Natural killer cell (primary cell): Measurements from ENCODE around the gene ASCL5. TPM values are rescaled to one million over a fixed set of nuclear protein-coding genes. Genes with fewer than 3 reads are reported as not detected.

Experiments used
- ATAC-seq, 3 donors: fragments of 150-1000 bp in 2 of 3; fragments of 200-7000 bp in 1 of 3; cut with Tn5 transposase; 1 replicate in 1 of 3; 2 replicates in 2 of 3; pipeline ENCODE4 v1.10.0; 2021; ENCODE audit warnings: mild to moderate bottlenecking in 2 of 3, moderate library complexity in 2 of 3
- DNase-seq, 2 donors: peaks; one replicate each; pipeline versions ENCODE4 v3.0.0 to v3.0.0-alpha.2; 2013 to 2021; ENCODE audit warnings: mixed read lengths in 1 of 2
- H3K27ac ChIP-seq: one replicate; pipeline ENCODE4 v1.5.1; 2013; ENCODE audit warnings: mild to moderate bottlenecking, low read length
- H3K27me3 ChIP-seq: one replicate; pipeline ENCODE4 v1.6.1; 2013; ENCODE audit warnings: low read length; ENCODE audit not compliant: control insufficient read depth, insufficient read depth
- H3K36me3 ChIP-seq: one replicate; pipeline ENCODE4 v1.6.1; 2013; ENCODE audit warnings: low read length; ENCODE audit not compliant: control insufficient read depth, insufficient read depth
- H3K4me1 ChIP-seq: one replicate; pipeline ENCODE4 v1.6.1; 2013; ENCODE audit warnings: low read length; ENCODE audit not compliant: control insufficient read depth, insufficient read depth
- H3K4me3 ChIP-seq: one replicate; pipeline ENCODE4 v1.5.1; 2013; ENCODE audit warnings: low read length
- H3K9me3 ChIP-seq: one replicate; pipeline ENCODE4 v1.6.1; 2013; ENCODE audit warnings: low read length; ENCODE audit not compliant: control insufficient read depth, insufficient read depth
- H3K27ac Mint-ChIP-seq, 2 donors: one replicate each; pipeline ENCODE4 v1.8.0; 2022; ENCODE audit warnings: mild to moderate bottlenecking in 2 of 2, mixed read lengths in 2 of 2, moderate library complexity in 1 of 2
- H3K27me3 Mint-ChIP-seq, 2 donors: one replicate each; pipeline ENCODE4 v1.8.0; 2022; ENCODE audit warnings: low read depth in 2 of 2, mixed read lengths in 2 of 2
- H3K36me3 Mint-ChIP-seq: one replicate; pipeline ENCODE4 v1.8.0; 2022; ENCODE audit warnings: mixed read lengths
- H3K4me1 Mint-ChIP-seq, 2 donors: one replicate each; pipeline ENCODE4 v1.8.0; 2022; ENCODE audit warnings: mixed read lengths in 2 of 2
- H3K4me3 Mint-ChIP-seq: one replicate; pipeline ENCODE4 v1.8.0; 2022; ENCODE audit warnings: mild to moderate bottlenecking, moderate library complexity, mixed read lengths
- H3K9me3 Mint-ChIP-seq, 2 donors: one replicate each; pipeline ENCODE4 v1.8.0; 2022; ENCODE audit warnings: mixed read lengths in 2 of 2
- WGBS: methylation state at CpG from one replicate; pipeline ENCODE4 v1.1.7; 2013; ENCODE audit warnings: missing lambda C conversion rate; ENCODE audit not compliant: insufficient coverage; 5-methylcytosine and 5-hydroxymethylcytosine counted together
- intact Hi-C: fragments of 100-400 bp; cut with micrococcal nuclease; formaldehyde crosslinking; loops from one replicate; pipeline ENCODE4 v1.14.2; 2022
- total RNA-seq, 4 donors: library from RNA; stranded (reverse); fragments of 120-200 nt in 1 of 4; gene quantifications; one replicate each; pipeline versions ENCODE4 v1.2.3 to v1.2.4, GENCODE V29; 2013 to 2022
- TF ChIP-seq, protein P1 (sequence below): fragments of 200-600 bp; IDR thresholded peaks from one replicate; pipeline ENCODE4 v1.8.0; 2022; ENCODE audit warnings: antibody characterized with exemption

Gene ASCL5
- total RNA-seq, 3 donors from 2014 or later (not counting 1 experiment from before 2014, with no cell fraction given): not detected

DNA sequence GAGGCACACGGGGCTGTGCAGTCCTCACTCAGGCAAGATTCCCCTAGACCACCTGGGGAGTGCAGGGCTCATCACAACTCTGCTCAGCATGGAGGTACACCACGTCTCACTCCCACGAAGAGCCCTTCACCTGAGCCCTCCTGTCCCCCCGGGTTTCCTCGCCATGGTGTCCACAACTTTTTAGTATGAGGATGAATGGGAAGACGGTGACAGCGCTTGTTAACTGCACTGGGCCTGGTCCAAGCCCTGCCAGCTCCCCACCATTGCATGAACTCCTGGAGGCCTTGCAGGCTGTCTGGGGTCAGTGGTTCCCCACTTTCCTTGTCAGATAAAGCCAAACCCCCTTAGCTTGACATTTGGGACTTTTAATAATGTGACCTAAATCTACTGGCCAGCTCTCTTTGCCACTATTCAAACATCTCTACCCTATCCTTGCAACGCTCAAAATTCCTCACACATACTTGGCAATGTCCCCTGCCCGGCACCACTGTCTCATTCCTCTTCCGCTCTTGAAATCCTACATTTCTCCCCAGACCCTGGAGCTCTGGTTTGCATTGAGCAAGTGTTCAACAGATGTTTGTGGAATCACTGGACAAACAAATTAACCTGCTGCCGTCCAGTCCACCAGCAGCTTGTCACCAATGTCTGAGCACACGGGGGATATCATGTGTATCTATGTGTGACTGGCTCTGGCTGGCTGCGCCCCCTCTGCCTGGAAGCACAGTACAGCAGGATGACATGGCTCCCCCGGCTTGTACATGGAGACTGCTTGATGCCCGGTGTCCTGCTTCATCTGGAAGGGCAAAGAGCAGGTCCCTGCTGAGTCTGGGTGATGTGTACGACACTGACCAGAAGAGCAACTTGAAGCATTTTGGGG is 16.1 kb upstream of the ASCL5 start:
- ATAC-seq (no peak), DNase-seq (no peak)
- no peaks in the 10 kb centered on the region for H3K9me3 Mint-ChIP-seq
- TF ChIP-seq, protein P1, sequence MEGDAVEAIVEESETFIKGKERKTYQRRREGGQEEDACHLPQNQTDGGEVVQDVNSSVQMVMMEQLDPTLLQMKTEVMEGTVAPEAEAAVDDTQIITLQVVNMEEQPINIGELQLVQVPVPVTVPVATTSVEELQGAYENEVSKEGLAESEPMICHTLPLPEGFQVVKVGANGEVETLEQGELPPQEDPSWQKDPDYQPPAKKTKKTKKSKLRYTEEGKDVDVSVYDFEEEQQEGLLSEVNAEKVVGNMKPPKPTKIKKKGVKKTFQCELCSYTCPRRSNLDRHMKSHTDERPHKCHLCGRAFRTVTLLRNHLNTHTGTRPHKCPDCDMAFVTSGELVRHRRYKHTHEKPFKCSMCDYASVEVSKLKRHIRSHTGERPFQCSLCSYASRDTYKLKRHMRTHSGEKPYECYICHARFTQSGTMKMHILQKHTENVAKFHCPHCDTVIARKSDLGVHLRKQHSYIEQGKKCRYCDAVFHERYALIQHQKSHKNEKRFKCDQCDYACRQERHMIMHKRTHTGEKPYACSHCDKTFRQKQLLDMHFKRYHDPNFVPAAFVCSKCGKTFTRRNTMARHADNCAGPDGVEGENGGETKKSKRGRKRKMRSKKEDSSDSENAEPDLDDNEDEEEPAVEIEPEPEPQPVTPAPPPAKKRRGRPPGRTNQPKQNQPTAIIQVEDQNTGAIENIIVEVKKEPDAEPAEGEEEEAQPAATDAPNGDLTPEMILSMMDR: no peak
- H3K27ac ChIP-seq: no peak overlapping the region
- H3K27me3 Mint-ChIP-seq: no peaks in the 10 kb centered on the region
- H3K36me3 Mint-ChIP-seq: peaks cover 7% of the 10 kb centered on the region
- no peaks in the 10 kb centered on the region for H3K4me1 Mint-ChIP-seq
- no peak overlapping the region for H3K4me3 ChIP-seq
- no peak overlapping the region for H3K4me3 Mint-ChIP-seq
- 95% methylated on average over 16 of the region's 16 CpGs for WGBS
- no peaks in the 10 kb centered on the region for H3K9me3 ChIP-seq
- no peaks in the 10 kb centered on the region for H3K27me3 ChIP-seq
- no peaks in the 10 kb centered on the region for H3K4me1 ChIP-seq
- H3K36me3 ChIP-seq: peaks cover 23% of the 10 kb centered on the region
- intact Hi-C loops: no loop called here
- H3K27ac Mint-ChIP-seq: no peak overlapping the region

DNA sequence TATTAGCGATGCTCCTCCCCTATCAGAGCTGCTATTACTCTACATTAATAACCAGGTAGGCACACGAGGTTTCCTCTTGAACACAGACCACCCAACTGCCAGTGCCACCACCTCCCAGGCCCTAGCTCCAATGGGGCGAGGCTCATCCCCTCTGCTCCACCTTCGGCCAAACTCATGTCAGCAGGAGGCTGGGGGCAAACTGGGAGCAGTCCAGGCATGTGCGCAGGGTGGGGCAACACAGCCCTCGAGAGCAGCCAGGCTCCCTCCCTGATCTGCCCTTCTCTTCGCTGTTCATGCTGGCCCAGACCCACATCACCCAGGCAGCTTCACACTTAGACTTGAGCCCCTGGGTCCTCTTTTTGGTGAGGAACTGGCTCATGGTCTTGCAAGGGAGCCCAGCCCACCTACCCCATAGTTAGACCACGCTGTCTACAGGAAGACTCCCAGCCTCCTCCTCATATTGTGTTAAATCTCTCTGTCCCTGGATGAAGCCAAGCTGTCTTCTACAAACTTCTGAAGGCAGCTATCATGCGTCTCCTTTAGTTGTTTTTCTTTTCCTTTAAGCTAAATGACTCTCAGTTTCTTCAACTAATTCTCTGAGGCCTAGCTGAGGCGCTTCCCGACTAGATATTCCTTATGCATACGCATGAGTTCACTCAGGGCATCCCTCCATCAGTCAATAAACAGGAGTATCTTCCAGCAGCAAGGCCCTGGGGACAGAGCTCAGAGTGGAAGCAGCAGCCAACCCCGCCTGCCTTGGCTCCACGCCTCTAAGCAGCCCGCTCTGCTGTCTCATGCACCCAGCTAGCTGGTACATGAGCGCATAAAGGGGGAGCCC is 15.2 kb upstream of the ASCL5 start:
- Mint-ChIP-seq H3K27me3 (no peaks in the 10 kb centered on the region), H3K4me1 (no peaks in the 10 kb centered on the region), H3K9me3 (no peaks in the 10 kb centered on the region), H3K27ac (no peak overlapping the region), H3K4me3 (no peak overlapping the region), H3K36me3 (peaks cover 7% of the 10 kb centered on the region)
- DNase-seq (no peak), ATAC-seq (no peak)
- intact Hi-C loops: no loop called here
- H3K9me3 ChIP-seq: no peaks in the 10 kb centered on the region
- peaks cover 22% of the 10 kb centered on the region for H3K36me3 ChIP-seq
- WGBS: 93% methylated on average over 16 of the region's 16 CpGs
- no peak overlapping the region for H3K27ac ChIP-seq
- H3K4me1 ChIP-seq: no peaks in the 10 kb centered on the region
- TF ChIP-seq, protein P1: no peak
- H3K27me3 ChIP-seq: no peaks in the 10 kb centered on the region
- no peak overlapping the region for H3K4me3 ChIP-seq

DNA sequence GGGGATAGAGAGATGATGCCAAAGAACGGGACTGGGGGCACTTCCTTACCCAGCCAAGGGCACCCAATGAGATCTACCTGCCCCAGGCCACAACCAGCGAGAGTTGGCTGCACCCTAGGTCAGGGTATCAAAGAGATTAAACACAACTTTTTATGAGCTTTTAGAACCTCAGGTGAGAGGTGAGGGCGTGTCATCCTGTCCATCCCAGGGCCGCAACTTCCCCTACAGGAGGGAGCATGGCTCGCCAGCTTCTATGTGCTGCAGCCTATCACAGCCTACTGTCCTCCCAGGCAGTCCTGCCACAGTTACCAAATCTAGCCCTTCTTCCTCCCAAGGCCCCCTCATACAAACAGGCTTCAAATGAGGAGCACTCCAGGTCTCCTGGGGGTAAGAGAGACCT is 14.4 kb upstream of the ASCL5 start:
- Histone ChIP-seq H3K36me3 (peaks cover 21% of the 10 kb centered on the region), H3K27ac (no peak overlapping the region), H3K4me3 (no peak overlapping the region), H3K4me1 (no peaks in the 10 kb centered on the region), H3K27me3 (no peaks in the 10 kb centered on the region), H3K9me3 (no peaks in the 10 kb centered on the region)
- intact Hi-C loops: no loop called here
- TF ChIP-seq, protein P1: no peak
- no peaks in the 10 kb centered on the region for H3K9me3 Mint-ChIP-seq
- H3K36me3 Mint-ChIP-seq: peaks cover 7% of the 10 kb centered on the region
- no peaks in the 10 kb centered on the region for H3K27me3 Mint-ChIP-seq
- ATAC-seq (no peak), DNase-seq (no peak)
- H3K27ac Mint-ChIP-seq: no peak overlapping the region
- H3K4me1 Mint-ChIP-seq: no peaks in the 10 kb centered on the region
- no peak overlapping the region for H3K4me3 Mint-ChIP-seq
- WGBS: 96% methylated on average over 5 of the region's 5 CpGs
